PC-3 (cell line): ENCODE measurements around the gene CCL15.

ENCODE experiments used
- CTCF ChIP-seq: fragments of 300-600 bp; sonication (generic); conservative IDR thresholded peaks from 2 replicates; pipeline ENCODE4 v1.5.1; 2017; ENCODE audit warnings: antibody characterized with exemption, low read depth, mild to moderate bottlenecking, low read length
- EZH2 ChIP-seq: fragments of 300-600 bp; sonication (generic); IDR thresholded peaks from one replicate; pipeline ENCODE4 v1.6.1; 2017; ENCODE audit warnings: antibody characterized with exemption, mild to moderate bottlenecking, low read length; ENCODE audit not compliant: unreplicated experiment

GRCh38 chr17:35953720-35954119 lies 47.6 kb downstream of the CCL15 start:
- TF ChIP-seq CTCF (no peak), EZH2 (no peak)
